HepG2 (cell line): ENCODE data around the gene ZNF117. TPM values are rescaled to one million over a fixed set of nuclear protein-coding genes. Genes with fewer than 3 reads are reported as not detected.
A peak's percentile ranks its signal among the peaks of the same experiment; 100 is the strongest.

Source experiments
- AHR ChIP-seq: IDR thresholded peaks from 2 replicates; pipeline ENCODE4 v1.6.1; 2018; ENCODE audit warnings: missing genetic modification reagents, missing compliant biosample characterization
- BHLHE40 ChIP-seq: IDR thresholded peaks from 2 replicates; pipeline ENCODE4 v1.6.1; 2011; ENCODE audit warnings: low read length, improper control_type of control experiment
- CCDC6 ChIP-seq: sonication (generic); formaldehyde crosslinking; IDR thresholded peaks from 2 replicates; pipeline ENCODE4 v1.8.1; 2022; ENCODE audit warnings: mild to moderate bottlenecking, missing genetic modification reagents, moderate library complexity
- DMTF1 ChIP-seq: sonication (generic); formaldehyde crosslinking; IDR thresholded peaks from 2 replicates; pipeline ENCODE4 v1.4.0; 2020; ENCODE audit warnings: mild to moderate bottlenecking, missing genetic modification reagents
- EP300 ChIP-seq, 3 experiments: sonication (generic) in 1 of 3; formaldehyde crosslinking in 1 of 3; IDR thresholded peaks; 2 replicates each; pipeline versions ENCODE4 v1.5.1 to v1.6.1; 2011 to 2020; ENCODE audit warnings: low read depth in 2 of 3, low read length in 2 of 3, borderline replicate concordance in 1 of 3, improper control_type of control experiment in 1 of 3, mild to moderate bottlenecking in 1 of 3, missing genetic modification reagents in 1 of 3, moderate library complexity in 1 of 3
- ESRRA ChIP-seq: sonication (generic); formaldehyde crosslinking; IDR thresholded peaks from 2 replicates; pipeline ENCODE4 v1.5.1; 2020; ENCODE audit warnings: mild to moderate bottlenecking, low read depth, missing genetic modification reagents
- GATA4 ChIP-seq: sonication (generic); IDR thresholded peaks from 2 replicates; pipeline ENCODE4 v1.6.1; 2016; ENCODE audit warnings: antibody characterized with exemption, low read depth, borderline replicate concordance
- GRHL1 ChIP-seq: sonication (generic); formaldehyde crosslinking; conservative IDR thresholded peaks from 2 replicates; pipeline ENCODE4 v1.8.0; 2022; ENCODE audit warnings: missing genetic modification reagents
- PBX3 ChIP-seq: sonication (generic); formaldehyde crosslinking; IDR thresholded peaks from 2 replicates; pipeline ENCODE4 v1.8.1; 2023; ENCODE audit warnings: missing genetic modification reagents, inconsistent platforms, borderline replicate concordance
- POLR2A ChIP-seq, 2 experiments: IDR thresholded peaks; 2 replicates each; pipeline ENCODE4 v1.6.1; 2011; ENCODE audit warnings: low read depth in 2 of 2, low read length in 2 of 2, mild to moderate bottlenecking in 1 of 2, moderate library complexity in 1 of 2; ENCODE audit not compliant: insufficient read depth in 1 of 2
- RERE ChIP-seq: IDR thresholded peaks from 2 replicates; pipeline ENCODE4 v1.6.1; 2016; ENCODE audit warnings: low read depth, missing genetic modification reagents, missing compliant biosample characterization
- ZBTB38 ChIP-seq: sonication (generic); formaldehyde crosslinking; IDR thresholded peaks from 2 replicates; pipeline ENCODE4 v1.5.1; 2020; ENCODE audit warnings: mild to moderate bottlenecking, missing genetic modification reagents
- ZEB1 ChIP-seq: IDR thresholded peaks from 2 replicates; pipeline ENCODE4 v1.6.1; 2012; ENCODE audit warnings: mild to moderate bottlenecking, low read depth, inconsistent platforms; ENCODE audit not compliant: insufficient replicate concordance
- ZNF549 ChIP-seq: sonication (generic); formaldehyde crosslinking; IDR thresholded peaks from 2 replicates; pipeline ENCODE4 v1.5.0; 2020; ENCODE audit warnings: missing genetic modification reagents
- ZNF607 ChIP-seq: sonication (generic); formaldehyde crosslinking; IDR thresholded peaks from 2 replicates; pipeline ENCODE4 v1.5.1; 2020; ENCODE audit warnings: missing genetic modification reagents, mild to moderate bottlenecking, borderline replicate concordance
- ZNF644 ChIP-seq: IDR thresholded peaks from 2 replicates; pipeline ENCODE4 v1.6.1; 2016; ENCODE audit warnings: low read depth
- ZNF816 ChIP-seq: sonication (generic); formaldehyde crosslinking; IDR thresholded peaks from 2 replicates; pipeline ENCODE4 v1.8.0; 2022; ENCODE audit warnings: missing genetic modification reagents, mild to moderate bottlenecking, borderline replicate concordance
- polyA plus RNA-seq, 8 experiments: library from polyadenylated mRNA; depleted of rRNA in 3 of 8; stranded (reverse) in 7 of 8; unstranded in 1 of 8; fragments of >200 nt; fragmentation: Illumina TruSeq in 4 of 8; extraction: Trizol in 4 of 8; gene quantifications; 2 replicates each; pipeline versions ENCODE4 v1.2.1 to v1.2.3, GENCODE V29; 2011 to 2016; ENCODE audit warnings: low read depth in 4 of 8, missing spikeins in 1 of 8, mixed read lengths in 1 of 8; ENCODE audit not compliant: insufficient read depth in 1 of 8
- total RNA-seq, 5 experiments: library from RNA; depleted of rRNA; stranded (reverse); fragments of >200 nt; fragmentation: Illumina TruSeq; extraction: Trizol; gene quantifications; 2 replicates each; pipeline ENCODE4 v1.2.3, GENCODE V29; 2016; ENCODE audit warnings: low read depth in 1 of 5

Gene ZNF117
- total and polyA plus RNA-seq, 2 of the 13 experiments (the other 11 are each of a cell fraction or from before 2014, with no cell fraction given), result 6.6 to 20.0 TPM

- TF ChIP-seq GRHL1 (CRISPR knock-in tag), result no peak
- TF ChIP-seq GATA4, result peak; percentile 99; the same call in 1 of the 2 replicates
- no peak for TF ChIP-seq CCDC6 (CRISPR knock-in tag)
- peak; percentile 97; the same call in 1 of the 2 replicates for TF ChIP-seq AHR
- no peak for TF ChIP-seq PBX3 (CRISPR knock-in tag)
- no peak for TF ChIP-seq ESRRA
- no peak for TF ChIP-seq ZEB1
- peak; percentile 89 to 99 for TF ChIP-seq EP300 (IDR thresholded peaks at IDR 0.05; ENCODE audit: low read depth in 2 of 2, low read length in 2 of 2)
- peak; percentile 100 for TF ChIP-seq EP300 (CRISPR knock-in tag; IDR thresholded peaks at IDR 0.05; ENCODE audit: borderline replicate concordance)
- TF ChIP-seq DMTF1 (CRISPR knock-in tag), result no peak
- no peak for TF ChIP-seq ZNF549
- TF ChIP-seq RERE (CRISPR knock-in tag), result peak; percentile 65; the same call in 1 of the 2 replicates
- 0 out of 2 replicates have a peak, but pooled peaks have one; percentile 26 for TF ChIP-seq BHLHE40
- TF ChIP-seq ZNF644, result no peak
- TF ChIP-seq ZBTB38 (CRISPR knock-in tag), result 0 out of 2 replicates have a peak, but pooled peaks have one; percentile 27
- TF ChIP-seq ZNF816, result peak; percentile 38; the same call in 1 of the 2 replicates
- TF ChIP-seq ZNF607 (CRISPR knock-in tag), result peak; percentile 56; the same call in 1 of the 2 replicates
- peak; percentile 43 to 57; a peak in 3 of 4 replicates for TF ChIP-seq POLR2A (IDR thresholded peaks at IDR 0.05; ENCODE audit: insufficient read depth in 1 of 2, low read depth in 2 of 2, low read length in 2 of 2)
These were observed 8.5 kb upstream of the ZNF117 start (continued) for GRCh38 chr7:64999165-65000004.
